WTC11 (cell line): ENCODE data around the gene LCAT. TPM values are rescaled to one million over a fixed set of nuclear protein-coding genes. Genes with fewer than 3 reads are reported as not detected.

Experiments used
- ATAC-seq: fragments of 200-7000 bp; cut with Tn5 transposase; 2 replicates; pipeline ENCODE4 v1.10.0; 2021; ENCODE audit warnings: mild to moderate bottlenecking, moderate library complexity
- CTCF ChIA-PET: fragments of 300-600 bp; sonication (Branson Sonifier 250); formaldehyde crosslinking; loops from one replicate; lab custom pipeline; 2021; ENCODE audit warnings: antibody characterized with exemption; lab: Charles Lee
- POLR2A ChIA-PET: fragments of 350-600 bp; sonication (Branson Sonifier 250); formaldehyde crosslinking; loops from one replicate; lab custom pipeline; 2021; ENCODE audit warnings: antibody characterized with exemption; lab: Charles Lee
- DNase-seq: peaks from one replicate; pipeline ENCODE4 v3.0.0; 2021; ENCODE audit warnings: low spot score
- H3K27ac Mint-ChIP-seq: 2 replicates; pipeline ENCODE4 v1.8.0; 2021; ENCODE audit warnings: mixed read lengths
- H3K27me3 Mint-ChIP-seq: 2 replicates; pipeline ENCODE4 v1.8.0; 2021; ENCODE audit warnings: low read depth, mild to moderate bottlenecking, moderate library complexity, mixed read lengths
- H3K36me3 Mint-ChIP-seq: 2 replicates; pipeline ENCODE4 v1.8.0; 2021; ENCODE audit warnings: mixed read lengths
- H3K4me1 Mint-ChIP-seq: 2 replicates; pipeline ENCODE4 v1.8.0; 2022; ENCODE audit warnings: mixed read lengths
- H3K4me3 Mint-ChIP-seq: 2 replicates; pipeline ENCODE4 v1.8.0; 2021; ENCODE audit warnings: mild to moderate bottlenecking, moderate library complexity, mixed read lengths
- H3K9me3 Mint-ChIP-seq: 2 replicates; pipeline ENCODE4 v1.8.0; 2021; ENCODE audit warnings: mixed read lengths
- ATF2 ChIP-seq: sonication (generic); formaldehyde crosslinking; IDR thresholded peaks from 2 replicates; pipeline ENCODE4 v1.8.1; 2022; ENCODE audit warnings: low read depth, missing genetic modification reagents, borderline replicate concordance
- ATF6 ChIP-seq: sonication (generic); formaldehyde crosslinking; IDR thresholded peaks from 2 replicates; pipeline ENCODE4 v1.8.1; 2023; ENCODE audit warnings: mild to moderate bottlenecking, missing genetic modification reagents
- CREB1 ChIP-seq: sonication (generic); formaldehyde crosslinking; IDR thresholded peaks from 2 replicates; pipeline ENCODE4 v1.8.0; 2023; ENCODE audit warnings: mild to moderate bottlenecking, missing genetic modification reagents
- CREM ChIP-seq: sonication (generic); formaldehyde crosslinking; IDR thresholded peaks from 2 replicates; pipeline ENCODE4 v1.8.1; 2022; ENCODE audit warnings: mild to moderate bottlenecking, missing genetic modification reagents, moderate library complexity
- HMGXB4 ChIP-seq: sonication (generic); formaldehyde crosslinking; IDR thresholded peaks from 2 replicates; pipeline ENCODE4 v1.8.1; 2023; ENCODE audit warnings: mild to moderate bottlenecking, moderate library complexity, missing genetic modification reagents
- MLX ChIP-seq: sonication (generic); formaldehyde crosslinking; IDR thresholded peaks from 2 replicates; pipeline ENCODE4 v1.8.1; 2023; ENCODE audit warnings: mild to moderate bottlenecking, missing genetic modification reagents, moderate library complexity
- MXD4 ChIP-seq: fragments of 250-450 bp; sonication (Bioruptor Pico); IDR thresholded peaks from 2 replicates; pipeline ENCODE4 v1.8.0; 2021; ENCODE audit warnings: mild to moderate bottlenecking, moderate library complexity, borderline replicate concordance
- NFATC4 ChIP-seq: fragments of 250-450 bp; sonication (Bioruptor Pico); IDR thresholded peaks from 2 replicates; pipeline ENCODE4 v1.9.0; 2021; ENCODE audit warnings: mild to moderate bottlenecking
- NR1H2 ChIP-seq: sonication (generic); formaldehyde crosslinking; IDR thresholded peaks from 2 replicates; pipeline ENCODE4 v1.9.0; 2021; ENCODE audit warnings: mild to moderate bottlenecking, moderate library complexity, missing genetic modification reagents
- PRRX2 ChIP-seq: fragments of 250-450 bp; sonication (Bioruptor Pico); IDR thresholded peaks from 2 replicates; pipeline ENCODE4 v1.8.0; 2021; ENCODE audit warnings: mild to moderate bottlenecking
- SMAD3 ChIP-seq: sonication (generic); formaldehyde crosslinking; IDR thresholded peaks from 2 replicates; pipeline ENCODE4 v1.8.0; 2022; ENCODE audit warnings: missing genetic modification reagents, mild to moderate bottlenecking, borderline replicate concordance
- STAT6 ChIP-seq: sonication (generic); formaldehyde crosslinking; conservative IDR thresholded peaks from 2 replicates; pipeline ENCODE4 v1.8.1; 2023; ENCODE audit warnings: mild to moderate bottlenecking, low read depth, missing genetic modification reagents, moderate library complexity
- USF1 ChIP-seq: sonication (generic); formaldehyde crosslinking; IDR thresholded peaks from 2 replicates; pipeline ENCODE4 v1.8.0; 2022; ENCODE audit warnings: mild to moderate bottlenecking, missing genetic modification reagents
- ZBTB43 ChIP-seq: sonication (generic); formaldehyde crosslinking; IDR thresholded peaks from 2 replicates; pipeline ENCODE4 v1.8.1; 2023; ENCODE audit warnings: mild to moderate bottlenecking, missing genetic modification reagents
- ZNF138 ChIP-seq: sonication (generic); formaldehyde crosslinking; conservative IDR thresholded peaks from 2 replicates; pipeline ENCODE4 v1.8.1; 2022; ENCODE audit warnings: mild to moderate bottlenecking, moderate library complexity, missing genetic modification reagents
- ZNF281 ChIP-seq: sonication (generic); formaldehyde crosslinking; IDR thresholded peaks from 2 replicates; pipeline ENCODE4 v1.8.0; 2023; ENCODE audit warnings: mild to moderate bottlenecking, missing genetic modification reagents
- ZNF416 ChIP-seq: fragments of 250-450 bp; sonication (Bioruptor Pico); IDR thresholded peaks from 2 replicates; pipeline ENCODE4 v1.9.0; 2021; ENCODE audit warnings: mild to moderate bottlenecking, inconsistent platforms
- ZNF512 ChIP-seq: sonication (generic); formaldehyde crosslinking; IDR thresholded peaks from 2 replicates; pipeline ENCODE4 v1.8.1; 2022; ENCODE audit warnings: missing genetic modification reagents, borderline replicate concordance
- total RNA-seq: library from RNA; stranded (reverse); gene quantifications from 3 replicates; pipeline ENCODE4 v1.2.3, GENCODE V29; 2021

The LCAT gene
- total RNA-seq, 1 experiment from 2014 or later = 38.3 TPM

- TF ChIP-seq ATF6 (CRISPR knock-in tag) (no peak), MXD4 (CRISPR knock-in tag) (no peak), CREB1 (CRISPR knock-in tag) (no peak), ZBTB43 (CRISPR knock-in tag) (no peak), ZNF512 (CRISPR knock-in tag) (no peak), CREM (CRISPR knock-in tag) (no peak), ZNF281 (no peak), HMGXB4 (CRISPR knock-in tag) (no peak), USF1 (CRISPR knock-in tag) (no peak), ATF2 (no peak)
Measured at GRCh38 chr16:67914758-67915495, 29.0 kb downstream of the LCAT start (continued).

- Mint-ChIP-seq H3K27ac (peak overlapping the region; percentile 78; the same call in 1 of the 2 replicates), H3K36me3 (peaks cover 17% of the 10 kb centered on the region), H3K9me3 (no peaks in the 10 kb centered on the region), H3K4me1 (peaks cover 13% of the 10 kb centered on the region), H3K4me3 (no peak overlapping the region), H3K27me3 (no peaks in the 10 kb centered on the region)
- ChIA-PET CTCF (interaction anchor here (1.1 to 1.9 kb wide), 3 partner anchors 15 to 94 kb away, joined by 3 to 11 read pairs (median 4); partner anchors contain the start of gene NRN1L), POLR2A (no interaction called here)
- no peak for DNase-seq
- no peak for ATAC-seq
- TF ChIP-seq NFATC4 (CRISPR knock-in tag) (no peak), MLX (CRISPR knock-in tag) (no peak), CREM (CRISPR knock-in tag) (no peak), SMAD3 (no peak), PRRX2 (CRISPR knock-in tag) (no peak), ZNF138 (CRISPR knock-in tag) (no peak), NR1H2 (CRISPR knock-in tag) (no peak), ZNF416 (no peak), STAT6 (CRISPR knock-in tag) (no peak)
Measured at GRCh38 chr16:67910158-67910557, 33.8 kb downstream of the LCAT start.
